Large intestine (tissue), 3 donors: Measurements from ENCODE around the gene CDYL. TPM values are rescaled to one million over a fixed set of nuclear protein-coding genes. Genes with fewer than 3 reads are reported as not detected.
A peak's percentile ranks its signal among the peaks of the same experiment; 100 is the strongest.
"Not testable (repeated sequence)": the region's sequence is repeated elsewhere in the genome, so short reads cannot be mapped to it uniquely, and the experiment has no call there.

Experiments used
- DNase-seq, 2 donors: peaks; one replicate each; pipeline versions ENCODE4 v3.0.0 to v3.0.0-alpha.2; 2013
- H3K27ac ChIP-seq: one replicate; pipeline ENCODE4 v1.5.1; 2013; ENCODE audit warnings: low read length
- H3K27me3 ChIP-seq: 2 replicates; pipeline ENCODE4 v1.6.1; 2013; ENCODE audit warnings: low read length; ENCODE audit not compliant: control insufficient read depth, insufficient read depth
- H3K36me3 ChIP-seq: 2 replicates; pipeline ENCODE4 v1.6.1; 2013; ENCODE audit warnings: low read length; ENCODE audit not compliant: control insufficient read depth, insufficient read depth
- H3K4me1 ChIP-seq: one replicate; pipeline ENCODE4 v1.6.1; 2013; ENCODE audit warnings: low read length; ENCODE audit not compliant: control insufficient read depth, insufficient read depth
- H3K4me3 ChIP-seq: one replicate; pipeline ENCODE4 v1.5.1; 2013; ENCODE audit warnings: low read length
- H3K9me3 ChIP-seq: one replicate; pipeline ENCODE4 v1.6.1; 2013; ENCODE audit warnings: mild to moderate bottlenecking, low read depth, low read length, moderate library complexity; ENCODE audit not compliant: control insufficient read depth
- WGBS: methylation state at CpG from one replicate; pipeline ENCODE4 v1.1.5; 2013; ENCODE audit warnings: low lambda C conversion rate; ENCODE audit not compliant: insufficient coverage; 5-methylcytosine and 5-hydroxymethylcytosine counted together
- polyA plus RNA-seq: library from polyadenylated mRNA; unstranded; fragments of 120-200 nt; gene quantifications from one replicate; pipeline ENCODE4 v1.2.1, GENCODE V29; 2013

The CDYL gene
- polyA plus RNA-seq, 1 donor: 15.4 TPM

GRCh38 chr6:4853782-4854511 lies 77.7 kb downstream of the CDYL start:
- 60% methylated on average over 1 of the region's 16 CpGs for WGBS
- H3K9me3 ChIP-seq: no peaks in the 10 kb centered on the region
- H3K27me3 ChIP-seq: no peaks in the 10 kb centered on the region
- peaks cover 8% of the 10 kb centered on the region for H3K4me1 ChIP-seq
- H3K36me3 ChIP-seq: no peaks in the 10 kb centered on the region
- DNase-seq: peak; percentile 78 to 83
- peak overlapping the region; percentile 44 for H3K27ac ChIP-seq
- no peak overlapping the region for H3K4me3 ChIP-seq

GRCh38 chr6:4856785-4857184 lies 80.6 kb downstream of the CDYL start:
- peaks cover 8% of the 10 kb centered on the region for H3K4me1 ChIP-seq
- H3K9me3 ChIP-seq: no peaks in the 10 kb centered on the region
- H3K4me3 ChIP-seq: no peak overlapping the region
- no peaks in the 10 kb centered on the region for H3K27me3 ChIP-seq
- 100% methylated on average over 2 of the region's 3 CpGs for WGBS
- H3K27ac ChIP-seq: no peak overlapping the region
- DNase-seq: no peak
- no peaks in the 10 kb centered on the region for H3K36me3 ChIP-seq

DNA sequence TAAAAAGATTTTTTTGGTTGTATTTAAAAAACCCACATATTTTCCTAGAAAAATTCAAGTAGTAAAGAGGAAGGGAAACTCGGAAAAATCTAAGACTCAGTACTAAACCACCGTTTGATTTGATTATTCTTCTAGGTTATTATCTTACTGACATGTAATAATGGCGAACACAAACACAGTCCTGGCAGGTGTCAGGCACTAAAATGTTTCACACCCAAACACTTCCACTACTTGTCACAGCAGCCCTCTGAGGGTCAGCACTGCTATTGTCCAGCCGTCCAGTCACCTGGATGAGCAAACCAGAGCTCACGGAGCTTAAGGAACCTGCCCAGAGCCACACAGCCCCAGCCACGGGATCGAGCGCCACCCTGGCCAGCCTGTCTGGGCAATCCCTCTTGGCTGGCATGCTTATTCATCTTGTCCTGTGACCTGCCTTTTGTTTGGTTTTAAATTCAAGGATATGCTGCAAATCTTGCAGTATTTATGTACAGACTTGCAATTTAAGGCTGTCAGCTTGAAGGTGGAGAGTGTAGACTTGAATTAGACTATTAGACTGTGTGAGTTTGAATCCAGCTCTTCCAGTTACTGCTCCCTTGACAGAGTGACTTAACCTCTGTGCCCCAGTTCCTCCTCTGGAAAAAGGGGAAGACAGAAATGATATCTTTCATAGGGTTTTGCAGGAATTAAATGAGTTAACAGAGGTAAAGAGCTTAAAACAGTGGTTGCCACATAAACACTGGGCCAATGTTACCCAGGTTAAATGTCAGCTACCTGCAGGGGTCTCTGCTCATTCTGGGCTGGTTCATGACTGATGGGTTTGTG lies 82.2 kb downstream of the CDYL start:
- H3K27me3 ChIP-seq: no peaks in the 10 kb centered on the region
- H3K4me1 ChIP-seq: peaks cover 8% of the 10 kb centered on the region
- no peaks in the 10 kb centered on the region for H3K36me3 ChIP-seq
- H3K4me3 ChIP-seq: no peak overlapping the region
- DNase-seq: no peak
- no peaks in the 10 kb centered on the region for H3K9me3 ChIP-seq
- H3K27ac ChIP-seq: no peak overlapping the region
- WGBS: 75% methylated on average over 3 of the region's 8 CpGs

GRCh38 chr6:4860387-4860786 lies 84.2 kb downstream of the CDYL start:
- Histone ChIP-seq H3K36me3 (no peaks in the 10 kb centered on the region), H3K9me3 (no peaks in the 10 kb centered on the region), H3K27ac (no peak overlapping the region), H3K27me3 (no peaks in the 10 kb centered on the region), H3K4me3 (no peak overlapping the region), H3K4me1 (no peaks in the 10 kb centered on the region)
- WGBS: no CpG with 5 or more reads among the region's 2 CpGs
- DNase-seq: no peak

DNA sequence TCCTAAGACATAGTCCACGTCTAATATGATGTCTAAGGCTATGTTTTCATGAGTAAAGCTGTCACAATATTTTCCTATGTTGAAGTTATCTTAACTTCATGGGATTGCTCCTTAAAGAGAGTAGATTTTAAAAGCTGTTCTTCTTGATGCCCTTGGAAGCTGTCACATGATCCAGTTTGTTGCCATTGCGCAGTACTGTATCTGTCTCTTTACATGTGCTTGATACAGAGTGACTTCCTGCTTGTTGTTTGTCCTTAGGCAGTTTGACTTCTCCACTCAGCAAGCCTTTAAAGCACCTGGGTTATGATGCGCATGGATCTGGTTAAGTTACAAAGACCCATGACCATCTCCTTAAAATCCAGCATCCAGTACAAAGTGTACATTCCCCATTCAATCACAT lies 85.4 kb downstream of the CDYL start:
- WGBS: no CpG with 5 or more reads among the region's 3 CpGs
- no peak overlapping the region for H3K4me3 ChIP-seq

GRCh38 chr6:4864519-4864918 lies 88.3 kb downstream of the CDYL start:
- no peak for DNase-seq
- H3K9me3 ChIP-seq: peaks cover 9% of the 10 kb centered on the region
- no peaks in the 10 kb centered on the region for H3K27me3 ChIP-seq
- H3K4me3 ChIP-seq: no peak overlapping the region
- no peaks in the 10 kb centered on the region for H3K36me3 ChIP-seq
- WGBS: 100% methylated on average over 1 of the region's 3 CpGs
- H3K4me1 ChIP-seq: no peaks in the 10 kb centered on the region
- H3K27ac ChIP-seq: no peak overlapping the region

More for the DNA sequence above, 85.4 kb downstream of the CDYL start:
- Histone ChIP-seq H3K36me3 (no peaks in the 10 kb centered on the region), H3K4me1 (no peaks in the 10 kb centered on the region), H3K27ac (no peak overlapping the region), H3K9me3 (peaks cover 3% of the 10 kb centered on the region), H3K27me3 (no peaks in the 10 kb centered on the region)
- DNase-seq: no peak

GRCh38 chr6:4865006-4865405 lies 88.8 kb downstream of the CDYL start:
- not testable (repeated sequence) for H3K9me3 ChIP-seq, H3K4me3 ChIP-seq, DNase-seq, H3K4me1 ChIP-seq, H3K36me3 ChIP-seq, H3K27me3 ChIP-seq, H3K27ac ChIP-seq
- no CpG with 5 or more reads among the region's 4 CpGs for WGBS

DNA sequence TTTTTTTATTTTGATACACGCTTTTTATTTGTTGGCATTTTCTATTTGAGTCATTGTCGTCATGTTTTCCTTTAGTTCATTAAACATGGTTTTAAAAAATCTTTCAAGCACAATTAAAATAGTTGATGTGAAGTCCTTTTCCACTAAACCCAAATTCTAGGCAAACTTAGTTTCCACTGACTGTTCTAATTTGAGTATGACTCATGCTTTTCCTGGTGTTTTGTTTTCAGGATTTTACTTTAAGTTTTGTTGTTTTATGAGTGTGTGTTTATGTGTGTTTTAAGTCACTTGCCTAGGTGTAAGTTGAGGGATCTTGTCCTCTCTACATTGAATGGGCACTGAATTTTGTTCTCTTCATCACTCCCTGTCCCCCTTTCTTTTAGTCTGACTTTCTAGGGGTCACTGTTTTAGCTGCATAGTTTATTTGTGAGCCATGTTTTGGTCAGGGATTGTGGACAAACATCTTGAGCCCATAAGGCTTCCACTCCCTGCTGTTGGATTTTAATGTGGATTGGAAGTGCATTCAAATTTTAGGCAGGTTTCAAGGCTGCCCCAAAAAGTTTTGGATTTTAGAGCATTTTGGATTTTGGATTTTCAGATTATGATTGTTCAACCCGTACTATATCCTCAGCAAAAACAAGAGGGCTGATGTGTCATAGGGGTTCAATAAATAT lies 94.8 kb downstream of the CDYL start:
- H3K4me1 ChIP-seq: no peaks in the 10 kb centered on the region
- DNase-seq: no peak

DNA sequence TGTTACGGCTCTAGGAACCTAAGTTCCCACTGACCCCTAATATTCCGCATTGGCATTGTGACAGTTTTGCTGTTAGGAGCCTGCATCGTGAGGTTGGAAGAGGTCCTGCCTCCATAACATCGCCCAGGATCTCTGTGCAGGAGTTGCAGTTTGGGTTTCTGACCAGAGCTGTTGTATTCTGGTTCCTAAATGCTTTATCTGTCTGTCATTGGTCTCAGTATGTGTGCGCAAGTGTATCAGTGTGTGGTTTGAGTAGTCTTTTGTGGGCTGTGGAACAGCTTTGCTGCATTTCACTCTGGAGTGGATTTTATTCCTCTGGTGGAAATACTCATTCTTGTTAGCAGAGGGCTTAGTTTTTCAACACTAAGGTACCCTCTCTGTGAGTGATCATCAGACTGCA lies 95.6 kb downstream of the CDYL start:
- Histone ChIP-seq H3K9me3 (peaks cover 4% of the 10 kb centered on the region), H3K36me3 (no peaks in the 10 kb centered on the region), H3K4me1 (no peaks in the 10 kb centered on the region), H3K27ac (no peak overlapping the region), H3K27me3 (no peaks in the 10 kb centered on the region), H3K4me3 (no peak overlapping the region)
- no peak for DNase-seq
- WGBS: 100% methylated on average over 1 of the region's 5 CpGs

More for the DNA sequence above, 94.8 kb downstream of the CDYL start:
- no peak overlapping the region for H3K27ac ChIP-seq
- no peak overlapping the region for H3K4me3 ChIP-seq
- H3K27me3 ChIP-seq: no peaks in the 10 kb centered on the region
- H3K36me3 ChIP-seq: no peaks in the 10 kb centered on the region
- H3K9me3 ChIP-seq: peaks cover 9% of the 10 kb centered on the region
- WGBS: 94% methylated on average over 2 of the region's 3 CpGs

DNA sequence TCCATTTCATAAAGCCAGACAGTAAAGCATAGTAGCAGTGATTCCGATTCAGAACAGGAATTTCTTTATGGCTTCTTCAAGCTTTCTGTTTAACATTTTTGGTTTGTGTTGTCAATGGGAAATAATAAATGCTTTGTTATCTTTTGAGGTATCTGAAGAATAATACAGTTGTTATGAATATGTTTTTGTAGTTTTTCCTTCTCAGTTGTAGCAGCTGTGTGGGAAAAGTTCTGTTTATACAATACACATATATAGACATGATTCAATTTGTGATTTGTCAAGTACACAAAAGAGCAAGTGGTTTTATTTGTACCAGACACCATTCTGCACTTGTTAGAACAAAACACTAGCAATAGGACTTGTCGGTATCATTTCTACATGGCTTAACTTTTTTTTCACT lies 96.6 kb downstream of the CDYL start:
- no peaks in the 10 kb centered on the region for H3K4me1 ChIP-seq
- H3K27ac ChIP-seq: no peak overlapping the region
- no peaks in the 10 kb centered on the region for H3K36me3 ChIP-seq
- no peaks in the 10 kb centered on the region for H3K27me3 ChIP-seq
- WGBS: 67% methylated on average over 1 of the region's 2 CpGs
- no peak overlapping the region for H3K4me3 ChIP-seq
- DNase-seq: no peak
- H3K9me3 ChIP-seq: no peaks in the 10 kb centered on the region
